HepG2 (cell line): ENCODE data around the gene RHBDL1. TPM values are rescaled to one million over a fixed set of nuclear protein-coding genes. Genes with fewer than 3 reads are reported as not detected.
A peak's percentile ranks its signal among the peaks of the same experiment; 100 is the strongest.

ENCODE experiments used
- ATAC-seq: fragments of 200-7000 bp; cut with Tn5 transposase; 3 replicates; pipeline ENCODE4 v1.9.1; 2020; ENCODE audit warnings: mild to moderate bottlenecking, moderate library complexity
- BruUV-seq: library from RNA; stranded (reverse); fragments of 400-500 nt; replicated peaks from 2 replicates; lab custom pipeline; 2021; lab: Mats Ljungman, UMichigan
- CTCF ChIA-PET: fragments of 300-600 bp; formaldehyde crosslinking; extraction: SDS; loops from one replicate; lab custom pipeline; 2021; ENCODE audit warnings: low total read pairs, inconsistent platforms, low intra/inter-chr PET ratio; lab: Yijun Ruan, JAX
- POLR2A ChIA-PET: fragments of 350-600 bp; sonication (Branson Sonifier 250); formaldehyde crosslinking; loops from one replicate; lab custom pipeline; 2020; ENCODE audit warnings: antibody characterized with exemption, inconsistent platforms; lab: Yijun Ruan, JAX
- DNase-seq: peaks from one replicate; pipeline ENCODE4 v3.0.0-alpha.2; 2015; ENCODE audit warnings: low spot score
- FAIRE-seq: peaks from 3 replicates; lab custom pipeline; 2011; peaks lifted over from hg19 to GRCh38; lab: Jason Lieb, UNC
- H2AFZ ChIP-seq: one replicate; pipeline ENCODE4 v1.6.1; 2011; ENCODE audit warnings: low read length, inconsistent platforms
- H3K27ac ChIP-seq: fragments of 300-600 bp; 3 replicates; pipeline ENCODE4 v1.8.0; 2011; ENCODE audit warnings: mixed run types, mild to moderate bottlenecking, mixed read lengths, low read length, inconsistent platforms; ENCODE audit not compliant: insufficient read depth; ENCODE audit errors: extremely low read length
- H3K27me3 ChIP-seq, 2 experiments: fragments of 200-600 bp in 1 of 2; 2 replicates in 1 of 2; 3 replicates in 1 of 2; pipeline versions ENCODE4 v1.6.0 to v1.8.0; 2011; ENCODE audit warnings: low read length in 2 of 2, mild to moderate bottlenecking in 2 of 2, moderate library complexity in 2 of 2, inconsistent platforms in 1 of 2; ENCODE audit not compliant: insufficient read depth in 2 of 2, control insufficient read depth in 1 of 2
- H3K36me3 ChIP-seq, 2 experiments: fragments of 200-600 bp in 1 of 2; replicated peaks in 1 of 2; 2 replicates in 1 of 2; 3 replicates in 1 of 2; pipeline versions ENCODE4 v1.5.1 to v1.8.0; 2011; ENCODE audit warnings: low read length in 2 of 2, inconsistent platforms in 1 of 2; ENCODE audit not compliant: insufficient read depth in 2 of 2, control insufficient read depth in 1 of 2
- H3K4me1 ChIP-seq: 2 replicates; pipeline ENCODE4 v1.5.1; 2012; ENCODE audit warnings: low read length, inconsistent platforms; ENCODE audit not compliant: insufficient read depth
- H3K4me2 ChIP-seq: 2 replicates; pipeline ENCODE4 v1.6.0; 2011; ENCODE audit warnings: low read depth, low read length, inconsistent platforms
- H3K4me3 ChIP-seq, 3 experiments: fragments of 200-600 bp in 1 of 3; sonication (generic), shearing (Covaris generic) in 1 of 3; replicated peaks in 1 of 3; 2 replicates each; pipeline ENCODE4 v1.5.1; 2011 to 2016; ENCODE audit warnings: low read length in 3 of 3, inconsistent platforms in 2 of 3, low read depth in 2 of 3, mild to moderate bottlenecking in 2 of 3, control low read depth in 1 of 3, mixed read lengths in 1 of 3; ENCODE audit not compliant: insufficient read depth in 1 of 3
- H3K79me2 ChIP-seq: one replicate; pipeline ENCODE4 v1.6.1; 2011; ENCODE audit warnings: low read length, inconsistent platforms; ENCODE audit not compliant: insufficient read depth
- H3K9ac ChIP-seq: 2 replicates; pipeline ENCODE4 v1.6.0; 2011; ENCODE audit warnings: mild to moderate bottlenecking, low read depth, low read length, inconsistent platforms; ENCODE audit not compliant: insufficient read depth
- H3K9me3 ChIP-seq: 2 replicates; pipeline ENCODE4 v1.5.1; 2012; ENCODE audit warnings: mild to moderate bottlenecking, low read length
- H4K20me1 ChIP-seq: 2 replicates; pipeline ENCODE4 v1.6.0; 2011; ENCODE audit warnings: inconsistent platforms, mild to moderate bottlenecking, low read length, moderate library complexity; ENCODE audit not compliant: insufficient read depth
- AGO2 ChIP-seq: fragments of 200-400 bp; formaldehyde crosslinking; optimal IDR thresholded peaks from 2 replicates; pipeline ENCODE3; 2017; ENCODE audit warnings: mild to moderate bottlenecking, low read depth, low read length, moderate library complexity
- POLR2A ChIP-seq, 2 experiments: IDR thresholded peaks; 2 replicates each; pipeline ENCODE4 v1.6.1; 2011; ENCODE audit warnings: low read depth in 2 of 2, low read length in 2 of 2, mild to moderate bottlenecking in 1 of 2, moderate library complexity in 1 of 2; ENCODE audit not compliant: insufficient read depth in 1 of 2
- RBFOX2 ChIP-seq: fragments of 200-400 bp; formaldehyde crosslinking; IDR thresholded peaks from 2 replicates; pipeline ENCODE4 v1.6.1; 2017; ENCODE audit warnings: low read depth, mild to moderate bottlenecking, low read length
- TBL1XR1 ChIP-seq: fragments of 150-350 bp; IDR thresholded peaks from 2 replicates; pipeline ENCODE4 v1.6.1; 2014; ENCODE audit warnings: borderline replicate concordance, low read length; ENCODE audit not compliant: partially characterized antibody
- ZC3H13 ChIP-seq: sonication (generic); formaldehyde crosslinking; IDR thresholded peaks from 2 replicates; pipeline ENCODE4 v1.8.1; 2023; ENCODE audit warnings: mild to moderate bottlenecking, missing genetic modification reagents, moderate library complexity
- ZNF644 ChIP-seq: IDR thresholded peaks from 2 replicates; pipeline ENCODE4 v1.6.1; 2016; ENCODE audit warnings: low read depth
- WGBS: methylation state at CpG from one replicate; pipeline ENCODE4 v1.1.6; 2017; ENCODE audit warnings: low lambda C conversion rate; 5-methylcytosine and 5-hydroxymethylcytosine counted together
- in situ Hi-C: cut with HindIII; loops from 2 replicates; pipeline ENCODE4 v1.10.0; 2017; ENCODE audit warnings: low pct_unique_long_range_greater_than_20kb; ENCODE audit not compliant: extremely low pct_ligation_motif_present
- intact Hi-C: fragments of 100-400 bp; cut with micrococcal nuclease; formaldehyde crosslinking; loops from one replicate; pipeline ENCODE4 v1.10.0; 2022; ENCODE audit not compliant: unreplicated experiment
- polyA plus RNA-seq, 8 experiments: library from polyadenylated mRNA; depleted of rRNA in 3 of 8; stranded (reverse) in 7 of 8; unstranded in 1 of 8; fragments of >200 nt; fragmentation: Illumina TruSeq in 4 of 8; extraction: Trizol in 4 of 8; gene quantifications; 2 replicates each; pipeline versions ENCODE4 v1.2.1 to v1.2.3, GENCODE V29; 2011 to 2016; ENCODE audit warnings: low read depth in 4 of 8, missing spikeins in 1 of 8, mixed read lengths in 1 of 8; ENCODE audit not compliant: insufficient read depth in 1 of 8
- total RNA-seq, 5 experiments: library from RNA; depleted of rRNA; stranded (reverse); fragments of >200 nt; fragmentation: Illumina TruSeq; extraction: Trizol; gene quantifications; 2 replicates each; pipeline ENCODE4 v1.2.3, GENCODE V29; 2016; ENCODE audit warnings: low read depth in 1 of 5
- TF ChIP-seq, protein P1 (sequence below): sonication (generic); formaldehyde crosslinking; IDR thresholded peaks from 2 replicates; pipeline ENCODE4 v1.9.0; 2022; ENCODE audit warnings: missing genetic modification reagents, mild to moderate bottlenecking, borderline replicate concordance

The RHBDL1 gene
- total and polyA plus RNA-seq, 2 of the 13 experiments (the other 11 are each of a cell fraction or from before 2014, with no cell fraction given): 1.8 to 3.8 TPM

DNA sequence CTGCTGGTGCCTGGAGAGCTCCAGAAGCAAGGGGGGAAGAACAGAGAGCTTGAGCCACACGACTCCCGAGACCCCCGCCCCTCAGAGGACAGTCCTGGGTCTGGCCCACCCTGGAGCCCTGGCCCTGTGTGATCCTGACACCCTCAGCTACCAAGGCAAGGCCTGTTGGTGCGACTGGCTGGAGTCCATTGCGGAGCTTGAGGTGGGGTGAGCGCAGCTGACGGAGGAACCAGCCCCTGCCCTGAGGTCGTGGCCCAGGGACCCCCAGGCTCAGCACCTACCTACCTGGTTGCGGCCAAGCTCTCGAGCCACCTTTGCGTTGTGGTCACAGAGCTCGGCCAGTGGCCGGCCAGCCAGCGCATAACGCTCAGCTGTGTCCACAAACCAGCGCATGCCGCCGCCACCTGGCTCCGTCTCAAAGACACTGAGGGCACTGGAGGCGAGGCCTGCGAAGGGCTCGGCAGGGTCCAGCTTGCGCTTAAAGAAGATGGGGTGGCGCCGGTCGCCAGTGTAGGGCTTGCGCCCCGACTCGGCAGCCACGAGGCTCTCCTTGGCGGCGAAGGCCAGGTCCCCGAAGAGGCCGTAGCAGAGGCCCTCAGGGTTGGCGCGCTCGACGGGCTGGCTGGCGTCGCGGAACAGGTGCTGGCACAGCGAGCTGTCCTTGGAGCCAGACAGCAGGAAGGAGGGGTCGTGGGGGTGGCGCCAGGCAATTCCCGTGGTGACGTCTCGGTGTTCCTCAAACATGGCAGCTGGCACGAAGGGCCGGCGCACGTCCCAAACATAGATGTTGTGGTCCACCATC lies 11.2 kb downstream of the RHBDL1 start:
- Histone ChIP-seq H3K4me2 (no peak overlapping the region), H3K4me3 (no peak overlapping the region), H3K4me1 (peaks cover 25% of the 10 kb centered on the region), H3K36me3 (peaks cover 10 to 17% of the 10 kb centered on the region in 2 experiments; a peak in 4 of 5 replicates), H3K9ac (no peak overlapping the region), H3K27me3 (no peaks in the 10 kb centered on the region; a peak in 1 of 5 replicates), H2AFZ (no peak overlapping the region), H3K79me2 (peaks cover 8% of the 10 kb centered on the region), H4K20me1 (no peaks in the 10 kb centered on the region), H3K27ac (no peak overlapping the region), H3K9me3 (no peaks in the 10 kb centered on the region)
- DNase-seq (no peak), ATAC-seq (no peak), FAIRE-seq (no peak)
- ChIA-PET POLR2A (interaction anchor here (1.2 kb wide), 1 partner anchor 34 kb away, joined by 3 read pairs; the partner anchor contains the start of gene ANTKMT), CTCF (interaction anchor here (1.1 to 1.5 kb wide), 2 partner anchors 19 to 76 kb away, joined by 3 to 4 read pairs; partner anchors contain the start of gene RHOT2)
- 0 out of 4 replicates have a peak, but pooled peaks of 1 of the 2 experiments have one; percentile 13 for TF ChIP-seq POLR2A (IDR thresholded peaks at IDR 0.05; ENCODE audit: insufficient read depth in 1 of 2, low read depth in 2 of 2, low read length in 2 of 2)
- peak; percentile 82 for TF ChIP-seq AGO2
- TF ChIP-seq ZNF644 (CRISPR knock-in tag): no peak
- TF ChIP-seq, protein P1, sequence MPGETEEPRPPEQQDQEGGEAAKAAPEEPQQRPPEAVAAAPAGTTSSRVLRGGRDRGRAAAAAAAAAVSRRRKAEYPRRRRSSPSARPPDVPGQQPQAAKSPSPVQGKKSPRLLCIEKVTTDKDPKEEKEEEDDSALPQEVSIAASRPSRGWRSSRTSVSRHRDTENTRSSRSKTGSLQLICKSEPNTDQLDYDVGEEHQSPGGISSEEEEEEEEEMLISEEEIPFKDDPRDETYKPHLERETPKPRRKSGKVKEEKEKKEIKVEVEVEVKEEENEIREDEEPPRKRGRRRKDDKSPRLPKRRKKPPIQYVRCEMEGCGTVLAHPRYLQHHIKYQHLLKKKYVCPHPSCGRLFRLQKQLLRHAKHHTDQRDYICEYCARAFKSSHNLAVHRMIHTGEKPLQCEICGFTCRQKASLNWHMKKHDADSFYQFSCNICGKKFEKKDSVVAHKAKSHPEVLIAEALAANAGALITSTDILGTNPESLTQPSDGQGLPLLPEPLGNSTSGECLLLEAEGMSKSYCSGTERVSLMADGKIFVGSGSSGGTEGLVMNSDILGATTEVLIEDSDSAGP (CRISPR knock-in tag): 0 out of 2 replicates have a peak, but pooled peaks have one; percentile 42
- no peak for TF ChIP-seq TBL1XR1
- TF ChIP-seq RBFOX2: peak; percentile 62
- TF ChIP-seq ZC3H13 (CRISPR knock-in tag): peak; percentile 26; the same call in 1 of the 2 replicates
- in situ Hi-C loops: no loop called here
- intact Hi-C loops: no loop called here
- no TSS peak for BruUV-seq
- WGBS: over 99% methylated on average over 28 of the region's 51 CpGs
